Stimulated activated CD4-positive, alpha-beta T cell treated with anti-CD3 and anti-CD28 coated beads, Interleukin-1b, Interleukin-23, amount 100 ng/mL, for 4 hours (primary cell): ENCODE data around the gene TREML2.

Experiments
- DNase-seq, 2 donors: peaks; one replicate each; pipeline ENCODE4 v3.0.0-alpha.2; 2020; ENCODE audit warnings: low read depth in 2 of 2

Gene TREML2

DNA sequence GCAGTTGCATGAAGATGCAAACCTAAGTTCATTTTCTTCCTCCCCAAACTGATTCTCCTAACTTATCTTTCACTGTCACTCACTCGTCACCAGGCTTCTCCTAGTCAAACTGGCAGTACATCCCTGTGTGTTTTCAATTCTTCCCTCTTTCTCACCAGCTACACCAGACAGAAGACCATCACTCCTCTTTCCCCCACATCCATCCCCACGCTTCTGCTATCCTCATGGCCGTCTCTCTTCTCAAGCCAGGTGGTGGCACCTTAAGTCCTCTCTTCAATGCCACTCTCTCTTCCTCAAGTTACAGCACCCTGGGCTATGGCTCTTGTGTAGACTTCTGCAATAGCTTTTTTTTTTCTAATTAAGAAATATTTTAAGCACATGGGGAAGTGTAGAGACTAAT is 23.7 kb downstream of the TREML2 start:
- DNase-seq, result no peak

DNA sequence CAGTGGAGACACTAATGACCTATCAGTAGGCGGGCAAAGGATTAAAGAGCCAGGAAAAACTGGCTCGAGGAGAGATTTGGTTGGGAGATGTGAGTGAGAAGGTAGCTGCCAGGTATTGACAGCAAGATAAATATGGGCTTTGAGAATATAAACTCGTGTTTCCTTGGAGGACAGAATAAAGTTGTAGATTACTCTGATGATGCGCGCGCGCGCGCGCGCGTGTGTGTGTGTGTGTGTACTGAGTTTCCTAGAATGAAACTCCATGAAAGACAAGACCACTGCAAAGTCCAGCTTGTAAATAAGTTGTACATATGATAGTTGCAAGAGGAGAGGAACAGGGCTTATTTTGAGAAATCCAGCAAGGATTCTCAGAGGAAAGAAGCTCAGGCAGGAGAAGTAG is 24.8 kb downstream of the TREML2 start:
- DNase-seq, result no peak

DNA sequence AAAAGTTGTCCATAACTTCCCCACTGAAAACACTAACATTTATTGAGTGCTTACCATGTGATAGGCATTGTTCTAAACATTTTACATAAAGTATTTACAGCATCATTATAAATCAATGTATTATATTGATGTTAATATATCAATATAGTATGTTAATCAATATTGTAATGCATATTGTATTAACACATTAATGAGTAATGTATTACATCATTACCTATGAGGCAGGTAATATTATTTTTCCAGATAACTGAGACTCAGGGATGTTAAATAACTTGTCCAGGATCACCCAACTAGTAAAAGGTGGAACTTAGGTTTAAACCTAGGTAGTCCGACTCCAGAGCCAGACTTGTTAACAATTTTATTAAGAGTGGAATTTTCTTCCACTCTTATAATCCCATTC is 25.9 kb downstream of the TREML2 start:
- no peak for DNase-seq

DNA sequence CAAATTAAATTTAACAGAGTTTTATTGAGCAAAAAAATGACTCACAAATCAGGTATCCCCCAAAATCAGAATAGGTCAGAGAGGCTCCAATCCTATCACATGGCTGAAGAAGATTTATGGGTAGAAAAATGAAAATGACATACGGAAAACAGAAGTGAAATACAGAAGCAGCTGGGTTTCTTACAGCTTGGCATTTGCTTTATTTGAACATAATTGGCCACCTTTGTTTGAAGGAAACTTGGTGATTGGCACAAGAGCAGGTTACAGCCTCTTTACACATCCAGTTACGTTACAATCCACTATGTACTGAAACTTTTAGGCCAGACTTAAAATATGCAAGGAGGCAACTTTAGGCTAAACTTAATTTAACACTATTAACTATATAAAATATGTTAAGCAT is 26.3 kb downstream of the TREML2 start:
- no peak for DNase-seq

DNA sequence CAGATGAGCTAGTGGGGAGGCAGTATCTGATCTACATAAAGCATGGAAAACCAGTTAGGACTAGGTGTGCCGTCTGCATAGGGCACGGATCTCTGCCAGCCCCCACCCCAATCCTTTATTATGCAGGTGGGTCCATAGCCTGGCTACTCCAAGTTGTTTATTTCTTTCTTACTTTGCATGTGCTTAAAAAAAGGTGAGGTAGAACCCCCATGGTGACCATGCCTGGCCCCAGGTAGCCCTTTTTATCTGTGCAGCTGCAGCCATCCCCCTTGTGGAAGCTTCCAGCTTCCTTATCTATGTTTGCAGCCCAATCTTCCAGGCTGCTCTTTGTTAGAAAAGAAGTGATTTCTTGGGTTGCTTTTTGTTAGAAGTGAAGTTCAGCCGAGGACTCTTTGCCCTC is 29.0 kb downstream of the TREML2 start:
- DNase-seq, result no peak

DNA sequence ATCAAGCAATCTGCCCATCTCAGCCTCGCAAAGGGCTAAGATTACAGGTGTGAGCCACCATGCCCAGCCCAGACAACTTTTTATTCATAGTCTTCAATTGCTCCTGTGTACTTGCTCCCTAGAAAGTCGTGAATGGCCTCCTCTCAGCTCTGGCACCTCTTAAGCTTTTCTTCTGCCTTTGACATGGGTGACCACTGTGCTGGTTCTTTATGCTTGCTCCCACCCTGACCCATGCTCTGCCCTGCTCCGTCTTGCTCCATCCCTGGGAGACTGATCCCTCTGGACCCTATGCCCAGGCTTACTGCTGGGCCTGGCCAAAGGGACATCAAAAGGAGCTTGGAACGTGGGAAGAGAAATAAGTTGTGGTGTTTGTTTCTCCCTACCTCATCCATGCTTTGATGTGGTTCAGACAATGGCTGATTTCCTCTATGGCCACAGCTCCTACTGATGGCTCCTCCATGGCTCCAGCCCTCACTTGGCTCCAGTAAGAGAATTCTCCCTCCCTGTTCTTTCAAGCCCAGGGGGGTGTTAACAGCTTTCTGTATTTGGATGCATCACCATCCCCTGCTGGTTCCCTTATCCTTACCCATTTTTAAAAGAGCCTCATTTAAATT is 30.3 kb downstream of the TREML2 start:
- DNase-seq, result no peak

DNA sequence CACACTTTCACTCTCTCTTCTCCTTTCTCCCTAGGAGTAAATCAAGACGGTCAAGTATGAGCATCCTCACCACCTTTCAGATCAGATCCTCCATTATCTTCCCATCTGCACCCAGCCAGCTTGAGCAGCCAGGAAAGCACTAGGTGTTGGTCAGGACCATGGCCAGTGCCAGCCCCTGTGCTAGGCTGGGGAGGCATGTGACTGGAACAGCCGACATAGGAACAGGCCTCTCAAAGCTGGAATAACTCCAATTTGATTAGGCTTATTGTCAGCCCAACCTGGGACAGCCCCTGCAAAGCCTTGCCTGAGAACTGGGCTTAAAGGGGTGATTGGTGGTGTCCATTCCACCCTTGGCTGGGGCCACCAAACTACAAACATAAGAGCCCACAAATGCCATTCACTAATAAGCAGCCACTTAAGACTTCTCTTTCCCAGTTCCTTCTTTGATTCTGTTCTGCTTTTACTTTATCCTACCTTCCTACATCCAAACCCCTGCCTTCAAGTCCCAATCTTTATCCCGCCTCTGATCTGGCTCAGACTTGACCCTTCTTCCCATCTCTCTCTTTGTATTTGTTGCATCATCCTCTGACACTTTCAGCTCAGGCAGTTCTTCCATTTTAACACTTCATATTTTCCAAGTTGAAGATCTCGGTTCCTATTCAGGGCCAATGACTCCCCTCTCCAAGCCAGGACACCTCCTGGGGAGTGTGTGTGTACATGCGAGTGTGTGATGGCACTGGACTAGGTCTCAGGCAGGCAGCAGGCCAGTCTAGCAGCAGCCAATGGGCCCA is 33.6 kb downstream of the TREML2 start:
- no peak for DNase-seq

DNA sequence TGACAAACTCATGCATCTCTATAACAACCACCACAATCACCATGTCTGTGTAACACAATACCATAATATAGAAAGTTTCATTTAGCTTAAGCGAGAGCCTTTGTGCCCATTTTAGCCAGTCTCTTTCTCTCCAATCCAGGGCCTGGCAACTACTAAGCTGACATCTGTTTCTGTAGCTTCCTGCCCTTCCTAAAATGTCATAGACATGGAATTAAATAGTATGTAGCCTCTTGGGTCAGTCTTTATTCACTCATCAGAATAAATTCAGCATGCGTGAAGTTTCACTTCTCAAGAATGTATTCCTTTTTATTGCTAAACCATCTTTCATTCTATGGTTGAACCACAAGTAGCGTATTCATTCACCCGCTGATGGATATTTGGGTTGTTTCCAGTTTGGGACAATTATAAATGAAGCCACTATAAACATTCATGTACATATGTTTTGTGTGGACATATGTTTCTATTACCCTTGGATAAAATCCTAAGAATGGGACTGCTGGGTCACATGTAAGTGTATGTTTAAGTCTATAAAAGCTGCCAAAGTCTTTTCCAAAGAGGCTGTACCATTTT is 36.3 kb downstream of the TREML2 start:
- no peak for DNase-seq

DNA sequence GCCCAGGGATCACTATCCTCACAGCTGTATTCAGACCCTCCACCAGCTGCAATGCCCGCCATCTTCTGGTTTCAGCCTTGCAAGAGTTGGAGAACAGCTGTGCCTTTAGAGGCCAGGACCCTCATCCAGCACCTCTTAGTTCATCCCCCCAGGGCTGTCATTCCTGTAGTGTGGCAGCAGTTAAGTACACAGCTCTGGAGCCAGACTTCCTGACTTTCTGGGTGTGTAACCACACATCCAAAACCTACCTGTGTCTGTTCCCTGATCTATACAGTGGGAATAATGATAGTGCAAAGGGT is 37.6 kb downstream of the TREML2 start:
- DNase-seq, result no peak

DNA sequence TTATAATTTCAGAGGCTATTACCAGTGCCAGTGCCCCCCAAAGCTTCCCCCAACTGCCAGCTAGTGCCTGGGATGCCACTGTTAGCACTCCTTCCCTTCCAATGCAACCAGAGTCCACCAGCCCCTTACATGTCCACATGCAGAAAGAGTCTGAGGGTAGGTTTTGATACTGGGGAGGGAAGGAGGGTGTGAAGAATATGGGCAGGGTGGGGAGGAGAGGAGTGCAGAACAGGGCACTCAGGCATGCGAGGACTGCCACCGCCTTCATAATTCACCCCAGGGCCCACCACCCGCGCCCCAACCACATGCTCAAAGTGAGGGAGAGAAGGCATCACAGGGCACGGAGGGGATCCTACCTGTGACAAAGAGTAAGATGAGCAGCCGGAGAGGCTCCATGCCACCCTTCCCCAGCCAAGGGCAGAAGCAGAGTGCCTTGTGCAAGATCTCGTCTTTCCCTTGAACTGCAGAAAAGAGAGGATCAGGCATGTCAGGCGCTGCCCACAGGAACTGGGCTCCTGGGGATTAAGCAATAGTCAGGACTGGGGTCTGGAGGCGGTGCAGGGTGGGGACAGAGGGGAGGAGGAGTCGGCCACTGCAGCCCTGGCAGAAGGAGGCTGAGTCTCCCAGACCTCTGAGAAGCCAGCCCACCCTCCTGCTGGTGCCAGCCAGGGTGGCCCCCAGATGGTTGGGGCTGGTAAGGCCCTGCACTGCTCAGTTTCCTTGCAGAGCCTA is 38.1 kb downstream of the TREML2 start, which contains the start of gene TREM2:
TSS of gene TREM2 (minus strand) at position 430 of the 732 bp plus-strand sequence. CDS start at position 396, 34 bp downstream.
- no peak for DNase-seq

DNA sequence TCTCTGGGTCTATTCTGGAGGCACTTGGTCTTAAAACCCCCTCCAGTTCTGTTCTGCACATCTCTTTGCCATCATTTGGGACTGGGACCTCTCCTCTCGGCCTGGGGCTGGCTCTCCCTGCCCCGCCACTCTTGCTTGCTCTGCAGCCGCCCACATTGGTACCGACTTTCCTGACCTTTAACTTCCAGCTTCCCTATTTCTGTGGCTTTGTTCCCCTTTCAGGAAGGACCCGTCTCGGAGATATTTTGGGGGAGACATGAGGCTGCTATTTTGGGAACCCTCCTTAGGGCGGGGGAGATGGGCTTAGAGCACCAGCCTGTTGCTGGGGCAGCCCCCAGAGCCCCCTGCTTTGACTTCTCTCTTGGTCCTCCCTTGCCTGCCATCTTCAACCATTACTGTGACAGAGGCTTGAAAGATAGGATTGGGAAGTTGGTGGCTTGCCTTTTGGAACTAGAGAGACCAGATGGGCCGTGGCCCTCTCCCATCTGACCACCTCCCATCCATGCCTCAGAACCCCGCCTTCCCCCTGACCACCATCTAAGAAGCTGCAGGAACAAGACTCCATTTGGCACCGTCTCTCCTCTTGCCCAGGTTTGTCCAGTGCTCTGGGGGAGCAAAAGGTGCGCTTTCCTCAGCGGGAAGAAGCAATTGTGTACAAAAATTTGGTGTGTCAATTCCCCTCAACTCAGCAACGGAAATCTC is 38.9 kb downstream of the TREML2 start:
- no peak for DNase-seq

DNA sequence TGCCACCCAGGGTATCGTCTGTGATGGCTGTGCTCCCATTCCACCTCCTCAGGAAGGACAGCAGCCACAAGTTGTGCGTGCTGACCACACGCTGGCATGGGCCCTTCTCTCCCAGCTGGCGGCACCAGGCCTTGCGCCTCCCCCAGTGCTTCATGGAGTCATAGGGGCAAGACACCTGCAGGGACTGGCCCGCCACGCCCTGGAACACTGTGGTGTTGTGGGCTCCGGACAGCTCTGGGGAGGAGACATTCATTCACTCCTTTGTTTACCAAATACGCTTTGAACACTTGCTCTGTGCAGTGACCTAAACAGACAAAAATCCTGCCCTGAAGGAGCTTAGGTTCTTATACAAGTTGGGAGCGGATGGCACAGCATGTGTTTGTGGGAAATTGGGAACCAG is 39.6 kb downstream of the TREML2 start:
- no peak for DNase-seq

DNA sequence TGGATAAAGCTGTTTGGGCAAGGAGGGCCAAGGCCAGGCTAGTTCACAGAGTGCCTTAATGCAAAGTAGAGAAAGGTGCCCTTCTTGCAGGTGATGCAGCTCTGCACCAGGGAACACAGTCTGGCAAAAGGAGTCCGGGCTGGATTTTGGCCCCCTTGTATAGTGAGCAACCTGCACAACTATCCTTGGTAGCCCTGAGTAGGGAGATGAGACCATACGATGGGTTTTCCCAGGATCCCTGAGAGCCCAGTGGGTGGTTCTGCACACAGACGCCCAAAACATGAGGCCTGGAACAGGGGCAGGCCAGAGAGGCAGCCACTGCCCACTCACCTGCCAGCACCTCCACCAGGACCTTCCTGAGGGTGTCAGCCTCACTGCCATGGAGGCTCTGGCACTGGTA is 40.0 kb downstream of the TREML2 start:
- no peak for DNase-seq

DNA sequence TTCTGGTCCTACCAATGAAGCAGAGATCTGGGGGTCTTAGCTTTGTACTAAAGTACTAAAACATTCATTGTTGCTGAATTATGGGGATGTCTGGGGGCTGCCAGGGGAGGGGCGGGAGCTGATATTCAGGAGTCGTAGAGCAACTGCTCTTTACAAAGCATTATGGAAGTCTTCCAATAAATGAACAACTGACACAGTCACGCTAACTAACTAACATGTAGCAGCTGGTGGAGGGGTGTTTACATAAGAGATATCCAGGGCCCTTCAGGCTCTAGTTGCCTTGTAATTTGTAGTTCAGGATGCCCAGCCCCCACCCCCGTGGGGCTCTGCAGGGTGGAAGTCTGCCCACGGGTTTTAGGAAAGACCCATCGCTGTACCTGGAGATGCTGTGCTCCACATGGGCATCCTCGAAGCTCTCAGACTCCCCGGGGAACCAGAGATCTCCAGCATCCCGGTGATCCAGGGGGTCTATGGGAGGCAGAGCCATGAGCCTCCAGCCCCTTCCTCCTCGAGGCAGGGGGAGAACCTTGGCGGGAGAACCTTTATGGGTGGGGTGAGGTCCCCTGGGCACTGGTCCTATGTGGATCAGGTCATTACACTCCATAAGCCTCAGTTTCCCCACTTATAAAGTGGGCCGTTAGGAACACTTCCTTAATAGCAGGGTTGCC is 41.4 kb downstream of the TREML2 start:
- DNase-seq, result no peak

DNA sequence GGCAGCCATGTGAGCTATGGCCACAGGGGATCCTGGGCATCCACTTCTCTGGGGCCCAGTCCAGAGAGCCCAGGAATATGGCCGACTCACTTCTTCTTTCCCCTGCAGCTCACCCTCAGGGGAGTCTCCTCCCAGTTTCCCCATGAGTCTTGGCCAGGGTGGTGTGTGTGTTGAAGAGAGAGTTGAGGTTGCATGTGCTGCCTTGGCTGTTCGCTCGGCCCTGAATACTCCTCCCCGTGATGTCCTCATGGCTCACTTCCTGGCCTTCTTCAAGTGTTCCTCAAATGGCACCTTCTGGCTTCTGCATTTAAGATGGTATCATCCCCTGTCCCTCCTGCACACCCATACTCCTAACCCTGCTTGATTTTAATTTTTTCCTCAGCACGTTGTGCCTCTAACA is 43.6 kb downstream of the TREML2 start:
- DNase-seq, result no peak

DNA sequence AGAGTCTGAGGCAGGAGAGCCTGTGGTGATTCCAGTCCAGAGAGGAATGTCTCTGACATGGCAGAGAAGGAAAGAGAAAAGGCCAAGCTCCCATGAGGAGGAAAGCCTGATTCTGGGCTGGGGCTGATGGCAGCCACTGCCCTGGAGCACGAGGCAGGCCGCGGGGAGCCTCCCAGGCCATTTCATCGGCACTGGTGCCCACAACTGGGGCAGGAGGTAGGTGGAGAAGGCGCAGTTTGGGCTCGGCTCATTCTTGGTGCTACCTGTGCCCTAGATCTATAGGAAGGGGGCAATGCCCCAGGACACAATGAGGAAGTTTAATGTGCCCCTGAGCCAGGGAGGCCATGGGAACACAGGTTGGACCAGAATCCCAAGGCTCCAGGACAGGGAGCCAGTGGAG is 44.2 kb downstream of the TREML2 start:
- no peak for DNase-seq

DNA sequence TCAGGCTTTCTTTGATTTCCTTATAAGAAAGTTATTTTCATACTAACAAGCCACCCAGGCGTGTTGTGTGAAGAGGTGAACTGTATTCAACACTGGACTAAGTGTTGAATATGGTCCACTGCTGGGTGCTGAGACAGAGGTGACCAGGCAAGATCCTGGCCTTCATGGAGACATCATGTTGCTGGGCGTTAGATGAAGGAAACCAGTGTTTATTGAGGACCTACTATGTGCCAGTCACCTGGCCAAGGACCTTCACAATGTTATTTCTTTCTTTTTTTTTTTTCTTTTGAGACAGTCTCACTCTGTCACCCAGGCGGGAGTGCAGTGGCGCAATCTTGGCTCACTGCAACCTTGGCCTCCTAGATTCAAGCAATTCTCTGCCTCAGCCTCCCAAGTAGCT is 44.9 kb downstream of the TREML2 start:
- no peak for DNase-seq

DNA sequence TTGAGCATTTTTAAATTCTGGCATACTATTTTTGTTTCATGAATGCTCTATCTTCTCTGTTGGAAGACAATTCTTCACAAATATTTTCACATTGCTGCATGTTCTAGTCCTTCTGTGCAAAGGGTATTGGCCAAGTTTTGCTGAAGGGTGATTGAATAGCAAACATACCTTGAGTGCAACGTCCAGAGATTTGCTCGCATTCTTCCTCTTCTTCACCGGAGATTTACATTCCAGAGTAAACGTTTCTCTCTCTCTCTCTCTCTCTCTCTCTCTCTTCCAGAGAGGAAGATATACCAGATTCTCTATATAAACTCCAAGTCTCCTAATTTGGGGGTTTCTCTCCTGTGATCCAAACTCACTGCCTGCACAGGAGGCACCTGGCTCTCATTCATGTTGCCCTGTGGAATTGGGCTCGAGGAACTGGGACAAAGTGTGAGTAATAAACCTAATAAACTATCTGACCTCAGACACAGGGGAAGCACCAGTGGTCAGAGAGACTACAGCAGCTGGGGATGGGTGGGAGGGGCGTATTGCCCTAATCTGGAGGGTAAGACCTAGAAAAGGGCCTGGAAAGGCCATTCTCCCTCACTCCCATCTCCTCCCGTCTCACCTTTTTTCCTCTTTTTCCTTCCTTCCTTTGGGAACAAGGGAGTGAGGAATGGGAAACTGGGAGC is 45.7 kb downstream of the TREML2 start:
- no peak for DNase-seq

DNA sequence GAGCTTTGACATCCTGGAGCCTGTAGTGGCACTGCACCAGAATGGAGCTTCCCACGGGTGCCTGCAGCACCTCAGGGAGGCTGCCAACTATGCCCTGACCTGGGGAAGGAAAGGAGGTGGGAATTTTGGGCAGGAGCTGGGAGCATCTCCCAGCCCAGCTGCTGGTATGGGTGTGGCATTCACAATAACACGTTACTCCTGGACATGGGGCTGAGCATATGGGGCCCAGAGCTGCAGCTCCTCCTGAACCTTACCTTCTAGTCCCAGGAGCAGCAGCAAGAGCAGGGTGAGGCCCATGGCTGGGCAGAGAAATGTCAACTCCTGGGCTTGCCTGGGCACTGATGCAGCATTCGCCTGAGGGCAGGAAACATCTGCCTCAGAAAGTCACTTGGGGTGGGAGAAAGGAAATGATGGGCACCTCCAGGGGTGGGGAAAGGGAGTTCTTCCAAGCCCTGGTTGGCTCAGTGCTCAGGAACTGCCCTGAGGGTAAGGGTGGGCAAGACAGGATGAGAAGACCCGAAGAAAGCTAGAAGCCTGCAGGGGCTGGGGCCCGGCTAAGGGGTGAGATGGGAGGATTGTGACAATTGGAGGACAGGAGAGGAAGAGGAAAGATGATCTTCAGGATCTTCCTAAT is 46.8 kb downstream of the TREML2 start, which contains the start of gene TREML1:
TSS of gene TREML1 (minus strand) at position 356 of the 634 bp plus-strand sequence. CDS start at position 297, 59 bp downstream.
- no peak for DNase-seq

DNA sequence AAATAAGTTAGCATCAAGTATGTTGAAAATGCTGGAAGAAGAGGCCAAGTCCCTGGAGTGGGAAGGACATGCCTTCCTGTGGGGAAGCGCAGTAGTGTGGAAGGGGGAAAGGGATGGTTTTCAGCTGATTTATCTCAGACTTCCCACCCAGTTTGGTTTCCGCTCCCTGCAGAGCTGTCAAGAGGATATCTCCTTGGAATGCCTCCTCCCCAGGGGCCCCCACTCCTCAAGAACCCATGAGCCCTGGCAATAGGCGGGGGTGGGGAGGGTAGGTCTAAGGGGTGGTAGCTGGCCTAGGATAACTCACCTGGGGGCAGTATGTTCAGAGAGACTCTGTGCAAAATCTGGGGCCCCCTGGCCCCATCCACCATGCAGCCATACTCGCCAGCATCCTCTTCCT is 47.5 kb downstream of the TREML2 start:
- DNase-seq, result no peak
